NCI-H2081 (cell line): ENCODE measurements around the gene CAMK2D.
A peak's percentile ranks its signal among the peaks of the same experiment; 100 is the strongest.

Experiments used
- DNase-seq, 2 experiments: peaks; one replicate each; lab custom pipeline; 2025; lab: John Stamatoyannopoulos, UW

CAMK2D gene

DNA sequence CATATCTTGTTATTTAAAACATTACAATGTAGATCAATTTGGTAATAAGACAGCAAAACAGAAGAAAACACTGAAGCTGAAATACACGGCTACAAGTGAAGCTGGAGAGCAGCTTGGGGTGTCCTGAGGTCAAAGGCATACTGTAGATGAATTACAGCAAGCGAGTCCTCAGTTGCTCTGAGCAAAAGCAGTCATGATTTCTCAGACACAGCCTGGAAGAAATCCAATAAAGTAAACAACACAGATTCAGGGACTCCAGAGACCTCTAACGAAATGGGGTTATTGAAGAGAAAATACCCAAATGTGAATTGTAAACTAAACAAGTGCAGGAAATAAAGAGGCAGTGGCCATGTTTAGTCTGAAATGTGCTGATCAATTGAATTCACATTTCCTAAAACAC is 324.4 kb downstream of the CAMK2D start:
- no peak for DNase-seq

DNA sequence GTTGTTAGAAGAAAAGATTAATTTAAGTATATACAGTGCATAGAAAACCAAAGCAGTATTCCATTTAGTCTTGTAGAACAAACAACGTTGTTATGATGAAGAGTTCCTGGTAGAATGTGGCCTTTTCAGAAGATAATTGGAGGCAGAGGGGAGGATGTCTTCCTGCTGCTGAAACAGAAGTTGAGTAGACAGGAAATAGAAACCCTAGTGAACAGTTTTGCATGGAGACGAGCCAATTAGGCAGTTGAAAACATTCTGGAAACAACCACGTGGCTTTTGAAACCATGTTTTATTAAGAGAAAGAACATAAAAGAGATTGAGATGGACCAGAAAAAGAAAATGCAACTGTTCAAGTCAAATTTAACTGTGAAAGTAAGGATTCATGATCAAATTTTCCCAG is 325.2 kb downstream of the CAMK2D start:
- DNase-seq = peak in 1 of 2 experiments; percentile 6

DNA sequence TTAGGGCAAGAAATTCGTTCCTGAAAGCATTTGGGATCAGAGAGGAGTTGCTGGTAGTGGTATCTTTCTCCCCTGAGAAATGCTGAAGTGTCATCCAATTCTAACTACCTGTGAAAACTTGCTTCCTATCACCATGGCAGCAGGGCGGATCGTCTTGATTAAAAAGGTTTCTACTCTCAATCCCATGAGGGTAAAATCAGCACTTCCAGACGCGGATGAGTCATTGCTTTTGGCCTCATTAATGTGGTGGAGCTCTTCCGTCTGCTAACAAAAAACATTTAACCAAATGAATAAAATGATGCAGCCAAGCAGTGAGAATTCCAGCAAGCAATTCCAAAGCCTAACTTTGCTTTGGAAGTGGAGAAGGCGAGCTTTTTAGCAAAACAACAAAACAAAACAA is 325.6 kb downstream of the CAMK2D start:
- DNase-seq = no peak

DNA sequence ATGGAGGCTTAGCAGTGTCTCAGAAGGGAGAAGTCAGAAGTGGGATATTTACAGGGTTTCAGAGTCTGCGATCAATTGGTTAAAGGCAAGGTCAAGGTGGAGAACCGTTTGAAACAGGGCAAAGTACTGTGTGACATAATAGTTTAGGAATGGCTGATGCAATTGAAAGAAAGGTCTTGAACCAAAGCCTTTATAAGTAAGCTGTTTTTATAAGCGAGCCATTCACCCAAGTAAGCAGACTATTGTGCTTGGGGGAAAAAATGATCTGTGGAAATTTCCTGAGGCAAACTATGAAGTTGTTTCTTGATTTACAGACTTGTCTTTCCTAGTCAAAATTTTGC is 327.3 kb downstream of the CAMK2D start:
- DNase-seq = no peak

DNA sequence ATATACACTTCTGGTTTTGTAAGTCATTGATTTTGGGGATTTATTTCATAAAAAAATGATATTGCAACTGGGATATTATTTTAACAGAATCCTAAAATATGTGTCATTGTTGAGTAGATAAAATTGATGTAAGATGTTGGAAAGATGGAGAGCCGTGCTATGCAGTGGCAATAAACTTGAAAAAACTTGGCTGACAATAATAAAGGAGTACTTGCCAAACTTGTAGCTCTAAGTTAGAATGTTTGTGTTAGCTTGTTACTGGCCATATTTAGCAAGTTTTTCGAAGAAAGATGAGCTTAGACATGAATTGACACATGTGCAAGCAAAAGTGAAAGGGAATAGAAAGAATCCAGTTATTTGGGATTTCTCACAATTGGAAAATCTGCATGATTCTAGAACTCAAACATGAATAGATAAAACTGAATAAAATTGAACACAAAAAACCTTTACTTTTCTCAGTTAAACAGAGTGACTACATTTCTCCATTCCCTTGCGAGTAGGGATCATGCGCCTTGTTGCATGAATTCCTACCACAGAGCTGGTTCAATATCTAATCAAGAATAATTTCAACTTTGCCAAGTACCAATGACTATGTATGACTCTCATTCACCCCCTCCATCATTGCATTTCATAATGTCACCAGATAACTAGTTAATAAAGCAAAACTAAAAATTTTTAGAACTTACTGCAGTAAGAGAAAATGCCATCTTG is 327.8 kb downstream of the CAMK2D start:
- DNase-seq = no peak

DNA sequence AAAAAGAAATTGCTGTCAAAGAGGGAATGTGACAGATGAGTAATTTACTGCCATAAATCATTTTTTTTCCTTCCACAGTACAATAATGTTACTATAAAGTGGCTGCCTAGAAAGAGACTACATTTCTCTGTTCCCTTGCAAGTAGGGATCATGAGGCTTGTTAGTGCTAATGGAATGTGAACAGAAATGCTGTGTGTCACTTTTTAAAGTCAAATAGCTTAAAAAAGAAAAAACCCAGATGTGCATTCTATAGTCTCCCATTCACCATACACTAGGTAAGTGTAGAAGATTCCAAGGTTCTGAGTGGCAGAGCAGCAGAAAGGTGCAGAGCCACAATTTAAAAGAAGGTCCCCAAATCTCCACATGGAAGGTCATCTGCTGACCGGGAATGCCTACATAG is 328.4 kb downstream of the CAMK2D start:
- no peak for DNase-seq

DNA sequence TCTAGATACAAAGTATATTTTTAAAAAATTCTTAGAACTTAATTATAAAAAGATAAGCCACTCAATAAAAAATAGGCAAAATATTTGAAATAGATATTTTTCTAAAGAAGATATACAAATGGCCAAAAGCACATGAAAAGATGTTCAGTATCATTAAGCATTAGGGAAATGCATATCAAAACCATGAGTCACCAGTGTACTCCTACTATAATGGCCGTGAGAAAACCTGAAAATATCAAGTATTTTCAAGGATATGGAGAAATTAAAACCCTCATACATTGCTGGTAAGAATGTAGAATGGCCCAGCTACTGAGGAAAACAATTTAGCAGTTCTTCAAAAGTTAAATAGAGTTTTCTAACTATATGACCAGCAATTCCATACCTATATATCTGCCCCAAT is 337.9 kb downstream of the CAMK2D start:
- no peak for DNase-seq

DNA sequence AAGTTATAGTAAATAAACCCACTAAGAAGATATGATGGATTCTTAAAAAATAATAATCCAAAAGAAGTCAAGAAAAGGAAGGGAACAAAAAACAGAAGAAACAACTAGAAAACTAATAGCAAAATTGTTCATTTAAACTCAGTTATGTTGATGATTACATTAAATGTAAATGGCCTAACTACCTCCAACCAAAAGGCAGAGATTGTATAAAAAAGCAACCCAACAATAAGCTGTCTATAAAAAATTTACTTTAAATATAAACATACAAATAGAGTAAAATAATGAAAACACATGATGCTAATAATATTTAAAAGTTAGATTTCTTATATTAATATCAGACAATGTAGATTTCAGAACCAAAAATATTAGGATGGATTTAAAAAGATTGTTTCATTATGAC is 340.6 kb downstream of the CAMK2D start:
- no peak for DNase-seq

DNA sequence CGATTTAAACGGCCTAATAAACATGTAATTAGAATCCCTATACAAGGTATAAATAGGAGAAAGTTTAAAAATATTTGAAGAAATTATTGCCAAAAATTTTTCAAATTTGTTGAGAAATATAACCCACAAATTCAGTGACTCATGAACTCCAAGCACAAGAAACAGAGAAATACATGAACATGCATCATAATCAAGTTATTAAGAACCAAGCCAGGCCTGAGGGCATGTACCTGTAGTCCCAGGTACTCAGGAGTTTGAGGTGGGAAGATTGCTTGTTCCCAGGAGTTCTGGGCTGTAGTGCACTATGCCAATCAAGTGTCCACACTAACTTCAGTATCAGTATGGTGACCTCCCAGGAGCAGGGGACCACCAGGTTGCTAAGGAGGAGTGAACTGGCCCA is 341.9 kb downstream of the CAMK2D start:
- DNase-seq = no peak

DNA sequence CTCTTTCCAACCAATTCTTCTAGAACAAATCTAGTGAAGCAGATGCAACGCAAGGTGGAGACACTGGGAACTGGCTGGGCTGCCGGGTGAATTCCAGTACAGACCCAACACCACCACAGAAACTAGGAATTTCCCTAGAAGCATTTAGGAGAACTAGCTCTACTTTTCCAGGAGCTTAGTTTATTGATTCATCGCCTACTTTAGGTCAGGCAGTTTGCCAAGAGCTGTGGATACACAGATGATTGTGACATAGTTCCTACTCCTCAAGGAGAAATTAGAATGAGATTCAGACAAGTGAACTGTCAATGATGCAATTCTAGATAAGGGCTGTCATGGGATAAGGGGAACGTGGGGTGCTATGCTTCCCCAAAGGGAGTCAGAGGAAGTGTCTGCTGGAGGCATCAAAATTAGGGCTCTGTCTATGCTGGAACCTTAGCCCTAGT is 350.0 kb downstream of the CAMK2D start:
- no peak for DNase-seq

DNA sequence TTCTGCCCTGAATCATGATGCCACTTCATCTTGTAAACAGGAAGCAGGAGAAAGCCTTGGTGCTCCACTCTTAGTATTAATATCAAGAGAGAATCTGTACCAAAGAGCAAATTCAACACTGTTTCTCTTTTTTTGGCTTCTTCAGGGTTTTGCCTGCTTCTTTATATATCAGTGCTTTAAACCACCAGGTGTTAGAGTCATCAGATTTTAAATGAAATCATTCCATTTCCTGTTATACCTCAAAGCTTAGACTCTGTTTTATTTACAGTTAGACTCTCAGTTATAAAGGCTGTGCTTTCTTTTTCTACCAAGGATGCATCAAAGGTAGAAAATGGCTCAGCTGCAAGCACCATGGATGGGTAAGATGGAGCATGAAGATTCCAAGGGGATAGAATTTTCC is 350.9 kb downstream of the CAMK2D start:
- DNase-seq = no peak

DNA sequence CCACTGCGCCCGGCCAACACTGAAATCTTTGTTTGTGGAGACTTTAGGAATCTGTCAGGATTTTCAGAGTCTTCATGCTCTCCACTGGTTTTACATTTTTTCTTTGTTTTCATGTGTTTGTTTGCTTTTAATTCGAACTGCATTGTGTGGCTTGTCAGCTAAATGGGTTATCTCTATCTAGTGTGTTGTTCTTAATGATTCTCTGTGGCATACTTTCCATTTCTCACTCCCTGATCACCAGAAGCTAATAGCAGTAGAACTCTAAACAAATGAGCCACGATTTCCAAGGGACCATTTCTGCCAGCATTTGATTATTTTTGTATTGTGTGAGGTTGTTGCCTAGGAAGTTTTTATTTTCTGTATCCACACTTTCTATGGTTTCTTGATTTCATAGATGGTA is 352.4 kb downstream of the CAMK2D start:
- DNase-seq = no peak

DNA sequence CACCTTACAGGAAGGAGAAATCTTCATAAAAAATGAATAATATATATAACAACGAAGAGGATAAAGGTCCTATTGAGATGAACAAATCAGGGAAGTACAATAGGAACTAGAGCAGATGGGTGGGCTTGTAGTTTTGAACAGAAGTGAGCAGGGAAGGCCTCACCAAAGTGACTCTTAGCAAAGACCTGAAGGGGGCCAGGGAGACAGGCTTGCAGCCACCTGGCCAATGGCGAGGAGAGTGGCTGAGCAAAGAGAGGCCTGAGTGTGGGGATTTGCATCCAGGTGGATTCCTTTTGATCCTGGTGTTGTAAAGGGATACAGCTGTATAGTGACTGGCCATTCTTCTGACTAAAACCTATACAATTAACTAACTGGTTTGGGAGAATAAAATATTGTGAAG is 354.1 kb downstream of the CAMK2D start:
- peak; percentile 33 to 37 for DNase-seq

DNA sequence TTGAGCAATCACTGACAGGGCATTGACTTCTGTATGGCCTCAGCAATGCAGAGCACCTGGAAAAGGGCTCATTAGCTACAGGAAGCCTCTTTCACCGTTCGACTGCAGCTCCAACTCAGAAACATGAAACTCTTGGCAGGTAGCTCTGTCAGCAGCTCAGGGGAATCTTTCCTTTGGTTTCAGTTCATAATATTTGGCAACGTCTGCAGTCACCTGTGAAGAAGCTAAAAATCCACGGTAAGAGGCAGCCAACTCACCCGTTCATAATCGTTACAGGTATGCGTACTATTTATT is 354.9 kb downstream of the CAMK2D start:
- peak; percentile 63 to 86 for DNase-seq

DNA sequence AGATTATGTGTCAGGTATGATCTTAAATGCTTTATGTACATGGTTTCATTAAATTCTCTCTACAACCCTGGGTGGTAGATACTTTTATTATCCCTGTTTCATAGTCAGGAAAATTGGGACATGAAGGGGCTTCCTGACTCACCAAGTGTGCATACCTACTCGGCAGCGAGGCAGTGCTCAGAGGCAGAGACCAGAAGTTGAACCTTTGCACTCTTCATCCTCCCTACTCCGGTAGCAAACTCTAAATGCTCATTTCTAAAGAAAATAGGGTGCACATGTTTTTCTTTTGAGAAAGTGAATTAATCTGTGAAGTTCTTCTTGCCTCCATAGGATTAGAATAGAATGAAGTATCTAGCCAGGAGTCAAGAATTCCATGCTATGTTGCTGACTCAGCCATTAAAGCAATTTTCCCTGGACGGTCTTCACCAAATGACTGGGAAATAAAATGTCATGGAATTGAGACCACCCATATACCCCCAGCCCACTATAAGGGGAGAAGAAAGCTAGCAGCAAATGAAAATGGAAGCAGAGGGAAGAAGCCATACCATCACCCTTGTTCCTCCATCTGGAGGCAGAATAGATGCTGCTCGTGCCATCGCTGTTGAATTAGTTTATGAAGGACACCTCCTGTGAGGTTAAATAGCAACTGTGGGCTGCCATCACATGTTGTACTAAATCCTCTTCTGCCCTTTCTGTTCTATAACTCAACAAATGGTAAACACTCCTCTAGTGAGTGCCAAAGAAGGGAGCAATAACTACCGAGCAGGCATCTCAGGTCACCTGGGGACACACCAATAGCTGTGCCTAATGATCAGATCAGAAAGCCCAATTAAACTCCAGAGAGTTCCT is 355.4 kb downstream of the CAMK2D start:
- DNase-seq = no peak

DNA sequence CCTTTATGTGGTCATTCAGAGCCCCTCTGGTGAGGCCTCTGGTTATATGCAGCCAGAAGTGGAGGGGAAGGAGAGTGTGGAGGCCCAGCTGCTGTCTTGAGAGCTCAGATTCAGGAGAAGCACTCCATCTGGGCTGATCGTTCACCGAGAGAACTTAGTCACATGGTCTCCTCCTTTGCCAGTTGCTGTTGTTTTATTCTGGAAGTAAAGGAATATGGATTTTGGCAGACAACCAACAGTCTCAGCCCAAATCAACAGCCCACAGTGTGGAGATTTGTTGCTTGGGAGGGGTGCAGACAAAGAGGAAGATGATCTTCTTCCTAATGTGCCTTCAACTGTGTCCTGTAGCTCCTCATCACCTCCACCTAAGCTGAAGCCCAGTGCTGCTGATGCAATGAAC is 356.7 kb downstream of the CAMK2D start:
- DNase-seq = no peak

DNA sequence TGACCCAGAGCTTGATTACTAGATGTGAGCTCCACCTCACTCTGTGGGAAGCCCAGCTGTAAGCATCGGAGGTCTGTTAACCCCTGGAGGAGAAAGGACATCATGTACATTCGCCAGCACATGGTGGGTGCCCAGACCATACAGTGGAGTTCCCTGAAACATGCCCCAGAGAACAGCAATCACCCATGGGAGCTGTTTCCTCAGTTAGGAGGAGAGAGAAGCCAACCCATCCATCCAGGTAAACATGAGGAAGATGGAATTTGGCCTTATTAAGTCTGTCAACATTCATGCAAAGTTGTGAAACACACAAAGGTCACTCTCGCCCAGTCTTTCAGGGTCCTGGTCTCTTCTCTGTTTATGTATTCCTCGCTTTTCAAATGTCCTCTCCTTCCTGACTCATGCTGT is 357.4 kb downstream of the CAMK2D start:
- no peak for DNase-seq
